AG08395 (cell line): Measurements from ENCODE around the gene LAMA1.
A peak's percentile ranks its signal among the peaks of the same experiment; 100 is the strongest.

Experiments
- DNase-seq: peaks from one replicate; pipeline ENCODE4 v3.0.0; 2012; ENCODE audit warnings: mixed read lengths, low spot score

The LAMA1 gene

DNA sequence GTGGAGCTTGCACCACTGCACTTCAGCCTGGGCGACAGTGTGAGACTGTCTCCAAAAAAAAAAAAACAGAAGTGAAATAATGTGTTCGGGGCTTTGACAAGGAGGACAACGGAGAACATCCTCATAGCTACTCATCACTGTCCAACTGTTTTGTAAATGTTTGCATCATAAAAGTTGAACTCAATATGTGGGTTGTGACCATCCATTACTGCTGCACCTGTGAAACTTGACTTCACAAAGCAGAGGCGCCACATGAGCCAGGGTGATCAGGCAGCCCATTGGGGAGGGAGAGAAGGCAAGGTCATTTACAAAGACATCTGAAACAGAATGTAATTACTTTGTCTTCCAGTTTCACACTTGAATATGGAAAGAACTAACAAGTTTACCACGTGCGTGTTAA, 61.6 kb downstream of the LAMA1 start:
- DNase-seq: no peak

DNA sequence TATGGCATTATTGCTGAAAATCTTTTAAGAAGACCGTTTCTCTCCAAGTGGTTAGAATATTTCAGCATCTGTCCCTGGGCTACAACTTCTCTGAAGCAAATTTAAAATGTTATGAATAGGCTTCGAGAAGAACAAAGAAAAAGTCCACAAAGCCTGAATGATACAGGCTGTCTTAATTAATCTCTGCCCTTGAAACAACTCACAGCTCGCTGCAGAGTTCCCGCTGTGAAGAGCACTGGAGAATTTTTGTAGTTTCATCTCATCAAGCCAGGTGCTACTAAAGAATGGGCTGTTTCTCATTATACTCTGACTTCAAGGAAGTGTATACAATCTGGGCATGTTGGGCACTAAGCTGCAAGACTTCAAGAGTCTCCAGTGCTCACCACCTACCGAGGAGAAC, 67.6 kb downstream of the LAMA1 start:
- DNase-seq: no peak

DNA sequence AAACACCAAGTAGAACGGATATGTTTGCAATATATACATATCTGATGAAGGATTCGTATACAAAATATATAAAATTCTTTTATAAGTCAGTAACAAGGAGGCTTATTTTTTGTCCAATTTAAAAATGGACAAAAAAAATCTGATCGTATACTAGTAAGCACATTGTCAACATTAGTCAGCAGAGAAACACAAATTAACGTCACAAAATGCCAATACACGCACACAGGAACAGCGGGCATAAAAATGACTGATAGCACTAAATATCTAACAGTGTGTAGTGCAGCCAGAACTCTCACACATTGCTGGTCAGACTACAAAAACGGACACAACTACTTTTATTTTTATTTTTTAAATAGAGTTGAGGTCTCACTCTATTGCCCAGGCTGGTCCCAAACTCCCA, 69.5 kb downstream of the LAMA1 start:
- DNase-seq: no peak

DNA sequence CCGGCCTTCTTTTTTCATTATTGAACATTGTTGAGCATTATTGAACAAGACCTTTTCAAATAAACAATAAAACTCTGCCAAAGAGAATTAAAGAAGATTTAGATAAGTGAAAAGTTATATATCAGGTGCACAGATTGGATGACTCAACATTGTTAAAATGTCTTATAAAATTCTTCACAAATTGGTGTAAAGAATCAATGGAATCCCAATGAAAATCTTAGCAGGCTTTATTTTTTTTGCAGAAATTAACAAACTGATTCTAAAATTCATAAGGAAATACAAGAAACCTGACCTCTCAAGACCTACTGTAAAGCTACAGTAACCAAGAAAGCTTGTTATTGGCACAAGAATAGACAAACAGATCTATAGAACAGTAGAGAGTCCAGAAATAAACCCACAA, 70.3 kb downstream of the LAMA1 start:
- no peak for DNase-seq

DNA sequence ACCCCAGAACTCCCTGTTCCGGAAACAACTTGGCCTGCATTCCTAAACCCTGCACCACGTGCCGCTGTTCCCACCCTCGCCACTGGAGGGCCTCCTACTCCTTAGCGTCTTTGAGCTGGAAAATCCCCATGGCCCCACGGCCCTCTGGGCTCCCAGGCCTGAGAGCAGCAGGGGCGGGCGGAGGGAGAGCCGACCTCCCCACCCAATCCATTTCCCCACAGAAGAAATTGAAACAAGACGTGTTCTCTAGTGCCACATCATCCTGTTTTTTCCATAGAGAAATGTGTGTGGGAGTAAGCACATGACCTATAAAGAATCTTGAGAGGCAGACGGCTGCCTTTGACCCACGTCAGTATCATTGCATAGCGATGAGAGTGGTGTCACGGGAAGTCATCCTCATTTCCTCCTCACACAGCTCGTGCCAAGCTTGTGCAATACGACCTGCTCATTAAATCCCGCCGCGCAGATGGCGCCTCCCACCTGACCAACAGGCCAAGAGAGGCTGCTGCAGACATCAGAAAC, 79.2 kb downstream of the LAMA1 start:
- DNase-seq: peak; percentile 89

DNA sequence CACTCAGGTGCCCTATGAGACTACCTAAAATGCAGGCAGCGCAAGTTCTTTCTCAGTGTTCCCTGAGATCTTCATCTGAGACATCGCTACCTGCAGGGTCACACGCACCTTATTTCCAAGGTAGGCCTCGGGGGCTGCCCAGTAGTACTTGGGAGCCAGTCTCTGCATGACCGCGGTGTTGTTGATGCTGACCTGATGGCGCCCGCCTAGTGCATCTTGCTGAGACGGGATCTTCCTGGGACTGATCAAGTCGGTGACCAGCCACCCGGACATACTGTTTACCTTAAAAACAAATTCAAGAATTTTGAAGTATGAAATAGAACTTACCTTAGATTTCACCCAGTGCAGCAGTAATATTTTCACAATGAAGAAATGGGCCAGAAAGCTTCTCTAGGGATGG, 80.1 kb downstream of the LAMA1 start:
- DNase-seq: no peak

DNA sequence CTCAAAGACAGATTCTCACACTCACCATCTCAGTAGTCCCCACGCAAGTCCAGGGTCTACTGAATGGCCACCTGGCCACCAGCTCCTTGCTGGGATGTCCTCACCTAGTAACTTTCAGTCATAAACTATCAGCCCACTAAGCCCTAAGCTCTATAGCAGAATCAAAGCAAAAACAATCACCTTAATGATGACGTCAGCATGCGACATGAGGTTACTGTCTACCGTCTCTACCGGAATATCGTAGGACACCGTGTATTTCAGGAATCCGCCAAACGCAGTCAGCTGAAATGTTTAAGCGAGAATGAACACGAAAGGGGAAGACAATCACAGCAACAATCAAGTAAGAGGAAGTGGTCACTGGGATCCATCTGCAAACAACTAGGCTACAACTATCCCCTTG, 81.8 kb downstream of the LAMA1 start:
- no peak for DNase-seq

DNA sequence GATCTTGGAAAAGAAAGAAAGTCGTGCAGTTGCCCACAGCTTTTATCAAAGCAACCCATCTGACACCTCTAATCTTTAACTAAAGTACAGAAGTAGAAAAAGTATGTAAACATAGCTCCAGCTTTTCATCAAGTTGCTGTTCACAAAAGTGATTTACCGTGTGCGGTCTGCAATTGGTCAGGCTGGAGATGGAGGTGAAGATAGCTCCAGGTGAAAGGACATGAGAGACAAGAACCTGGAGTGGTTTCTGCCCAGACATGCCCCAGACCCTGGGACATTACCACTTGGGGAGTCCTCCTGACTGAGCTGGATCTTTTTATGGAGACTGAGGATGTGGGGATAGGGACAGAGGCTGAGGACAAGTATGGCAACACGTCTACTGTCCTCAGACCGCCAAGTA, 82.7 kb downstream of the LAMA1 start:
- no peak for DNase-seq

DNA sequence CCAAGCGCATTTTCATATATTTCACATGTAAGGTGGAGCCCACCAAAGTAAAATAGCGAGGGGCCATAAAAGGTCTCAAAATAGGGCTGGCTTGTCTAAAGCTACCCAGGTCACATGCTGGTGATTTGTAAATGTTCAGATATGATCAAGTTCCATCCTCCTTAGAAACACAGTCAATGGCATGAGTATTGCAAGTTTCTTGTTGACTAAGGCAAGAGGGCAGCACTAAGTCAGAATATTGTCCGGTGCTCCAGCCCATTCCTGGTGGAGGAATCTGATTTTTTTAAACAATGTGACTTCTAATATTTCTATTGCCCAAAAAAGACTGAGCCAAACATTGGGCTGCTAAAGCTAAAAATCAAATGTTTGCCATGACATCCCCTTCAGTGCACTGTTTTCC, 85.1 kb downstream of the LAMA1 start:
- DNase-seq: no peak

DNA sequence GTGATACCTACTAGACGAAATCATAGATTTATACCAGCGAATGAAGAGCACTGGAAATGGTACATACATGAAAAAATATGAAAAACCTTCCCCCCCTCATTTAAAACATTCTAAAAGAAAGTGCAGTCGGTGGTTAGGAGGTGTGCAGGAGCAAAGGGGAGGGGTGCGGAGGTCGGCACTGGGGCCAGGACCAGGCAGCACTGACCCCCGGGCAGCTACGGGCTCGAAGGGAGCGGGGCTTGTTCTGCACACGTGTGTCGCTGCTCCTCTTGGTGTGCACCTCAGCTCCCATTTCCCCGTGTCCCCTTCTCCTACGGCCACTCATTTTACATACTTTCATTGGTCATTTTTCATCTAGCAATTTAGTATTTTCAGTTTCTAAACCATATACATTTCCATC, 89.0 kb downstream of the LAMA1 start:
- no peak for DNase-seq

DNA sequence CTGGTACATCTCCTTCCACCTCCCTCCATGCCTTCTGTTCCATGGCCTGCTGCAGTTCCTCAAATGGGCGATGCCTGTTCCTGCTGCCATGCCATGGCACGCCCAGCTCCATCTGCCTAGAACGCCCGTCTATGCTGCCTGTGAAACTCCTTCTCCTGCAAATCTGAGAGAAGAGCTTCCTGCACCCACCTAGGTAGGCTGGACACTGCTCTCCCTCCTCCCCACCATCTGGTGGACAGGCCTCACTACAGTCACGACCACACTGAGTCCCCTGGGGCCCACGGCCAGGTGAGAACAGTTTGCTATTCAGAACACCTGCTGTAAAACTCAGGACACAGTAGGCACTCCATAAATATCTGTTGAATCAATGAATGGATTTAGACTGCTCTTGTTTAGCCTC, 92.4 kb downstream of the LAMA1 start:
- DNase-seq: no peak

DNA sequence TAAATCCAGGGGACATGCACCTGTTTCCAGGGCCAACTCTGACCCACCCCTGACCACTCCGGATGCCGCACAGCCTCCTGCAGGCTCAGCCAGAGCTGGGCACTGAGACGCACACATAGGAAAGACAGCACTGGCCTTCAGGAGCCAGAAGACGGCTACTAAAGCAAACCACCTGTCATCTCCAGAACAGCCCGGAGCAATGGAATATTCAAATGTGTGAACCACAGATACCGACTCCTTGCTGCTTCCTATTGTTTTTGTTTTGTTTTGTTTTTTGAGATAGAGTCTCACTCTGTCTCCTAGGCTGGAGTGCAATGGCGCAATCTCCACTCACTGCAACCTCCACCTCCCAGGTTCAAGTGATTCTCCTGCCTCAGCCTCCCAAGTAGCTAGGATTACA, 94.0 kb downstream of the LAMA1 start:
- no peak for DNase-seq

DNA sequence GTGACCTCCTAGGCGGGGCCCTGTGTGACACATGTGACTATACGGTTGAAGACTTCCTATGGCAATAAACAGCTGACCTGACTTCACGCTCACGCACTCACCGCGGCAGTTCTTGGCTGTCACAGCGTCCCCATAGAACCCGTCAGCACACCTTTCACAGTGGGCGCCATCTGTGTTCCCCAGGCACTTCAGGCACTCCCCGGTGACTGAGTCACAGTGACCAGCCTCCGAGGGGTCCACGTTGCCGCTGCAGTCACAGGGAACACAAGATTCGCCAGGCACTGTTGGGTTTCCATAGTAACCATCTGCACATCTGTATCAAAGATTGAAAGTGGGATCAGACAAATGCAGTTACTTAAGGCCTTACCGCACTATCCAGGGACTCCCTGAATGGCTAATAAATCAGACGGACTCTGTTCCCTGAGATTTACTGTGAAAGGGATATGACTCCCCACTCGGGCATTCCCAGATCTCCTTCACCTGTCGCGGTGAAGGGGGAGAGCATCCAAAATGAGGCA, 94.5 kb downstream of the LAMA1 start:
- DNase-seq: no peak

DNA sequence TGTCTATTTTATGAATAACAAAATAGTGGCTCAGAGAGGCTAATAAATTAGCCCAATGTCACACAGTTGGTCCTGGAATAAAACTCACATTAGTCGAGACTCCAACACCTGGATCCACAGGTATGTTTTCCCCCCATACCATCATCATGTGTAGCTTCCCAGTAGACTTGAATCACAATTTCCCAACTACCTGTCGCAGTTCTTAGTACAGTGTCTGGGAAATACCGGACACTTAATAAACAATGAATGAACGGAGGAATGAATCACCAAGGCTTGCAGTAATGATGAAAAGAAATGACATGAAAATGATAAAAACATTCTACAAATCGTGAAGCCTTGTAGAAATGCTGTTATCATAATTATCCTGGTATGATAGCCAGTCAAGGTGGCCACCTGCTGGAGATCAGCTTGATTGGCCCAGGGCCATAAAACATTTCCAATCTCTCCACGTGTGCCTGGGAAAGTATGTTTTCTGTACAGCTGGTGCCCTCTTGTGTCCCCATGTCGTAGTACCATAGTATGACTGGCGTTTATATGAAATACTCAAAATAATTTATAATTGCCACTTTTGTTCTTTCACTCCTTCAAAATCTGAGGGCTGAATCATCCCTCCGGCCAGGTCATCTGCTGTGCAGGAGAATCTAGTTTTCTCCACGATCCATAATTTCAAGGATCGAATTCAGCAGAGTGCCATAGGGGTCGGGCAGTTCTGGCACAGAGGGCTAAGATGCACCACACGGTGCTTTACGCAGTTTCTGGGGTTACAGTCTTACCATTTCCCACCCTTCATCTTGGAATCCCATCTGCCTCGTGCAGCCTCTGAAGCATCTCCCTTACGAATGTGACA, 95.4 kb downstream of the LAMA1 start:
- DNase-seq: peak; percentile 38

DNA sequence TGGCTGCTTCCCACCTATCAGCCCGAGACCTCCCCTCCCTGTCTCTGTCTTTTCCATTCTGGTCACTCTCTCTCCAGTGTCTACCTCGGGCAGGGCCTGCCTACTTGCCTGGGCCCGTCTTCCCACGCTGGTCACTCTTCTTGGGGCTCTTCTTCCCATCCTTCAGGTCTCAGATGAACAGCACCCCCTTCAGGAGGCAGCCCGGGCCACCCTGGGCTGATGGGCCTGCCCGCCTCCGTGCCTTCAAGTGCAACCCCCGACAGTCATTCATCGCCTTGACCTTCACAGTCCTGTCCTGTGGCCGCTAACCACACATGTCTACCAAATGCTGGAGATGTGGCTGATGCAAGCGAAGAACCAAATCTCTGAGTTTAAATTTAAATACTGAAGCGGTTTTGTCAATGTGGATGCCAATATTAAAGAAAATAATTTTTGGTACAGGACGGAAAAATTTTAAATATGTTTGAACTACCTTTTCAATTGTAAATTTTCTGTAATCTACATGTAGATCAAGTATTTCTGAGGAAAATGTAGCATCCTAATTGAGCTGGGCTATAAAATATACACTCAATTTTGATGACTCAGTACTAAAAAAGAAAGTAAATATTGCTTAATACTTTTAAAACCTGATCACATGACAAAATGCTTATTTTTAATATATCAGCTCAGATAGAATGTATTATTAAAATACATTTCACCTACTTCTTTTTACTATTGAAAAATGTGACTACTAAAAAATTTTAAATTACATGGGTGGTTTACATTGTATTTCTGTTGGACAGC, 96.4 kb downstream of the LAMA1 start:
- no peak for DNase-seq

DNA sequence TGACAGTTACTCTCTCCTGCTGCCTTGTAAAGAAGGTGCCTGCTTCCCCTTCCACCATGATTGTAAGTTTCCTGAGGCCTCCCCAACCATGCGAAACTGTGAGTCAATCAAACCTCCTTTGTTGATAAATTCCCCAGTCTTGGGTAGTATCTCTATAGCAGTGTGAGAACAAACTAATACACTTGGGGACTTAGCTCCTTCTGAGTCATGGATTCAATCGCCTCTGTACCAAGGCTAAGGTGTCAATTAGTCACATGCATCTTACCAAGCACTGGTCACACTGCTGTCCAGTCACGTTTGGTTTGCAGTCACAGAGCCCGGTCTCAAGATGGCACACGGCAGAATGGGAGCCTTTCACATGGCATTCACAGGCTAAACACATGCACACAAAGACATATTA, 100.6 kb downstream of the LAMA1 start:
- DNase-seq: no peak

DNA sequence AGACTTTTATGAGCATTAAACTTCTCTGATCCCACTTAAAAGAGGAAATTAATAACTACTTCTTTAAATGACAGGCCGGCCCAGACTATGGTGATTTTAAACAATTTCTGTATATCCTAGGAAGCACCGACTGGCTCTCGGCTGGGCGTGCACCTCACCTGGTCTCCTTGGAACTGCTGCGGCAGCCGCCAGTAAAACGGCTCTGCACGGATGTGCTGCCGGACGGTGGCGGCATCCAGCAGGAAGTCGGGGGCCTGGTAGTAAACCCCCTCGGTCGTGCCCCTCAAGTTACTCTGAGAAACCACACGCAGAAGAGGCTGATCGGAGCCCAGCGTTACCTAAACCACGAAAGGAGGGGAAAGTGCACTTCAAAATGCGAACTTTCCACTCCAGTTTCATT, 106.5 kb downstream of the LAMA1 start:
- DNase-seq: no peak

DNA sequence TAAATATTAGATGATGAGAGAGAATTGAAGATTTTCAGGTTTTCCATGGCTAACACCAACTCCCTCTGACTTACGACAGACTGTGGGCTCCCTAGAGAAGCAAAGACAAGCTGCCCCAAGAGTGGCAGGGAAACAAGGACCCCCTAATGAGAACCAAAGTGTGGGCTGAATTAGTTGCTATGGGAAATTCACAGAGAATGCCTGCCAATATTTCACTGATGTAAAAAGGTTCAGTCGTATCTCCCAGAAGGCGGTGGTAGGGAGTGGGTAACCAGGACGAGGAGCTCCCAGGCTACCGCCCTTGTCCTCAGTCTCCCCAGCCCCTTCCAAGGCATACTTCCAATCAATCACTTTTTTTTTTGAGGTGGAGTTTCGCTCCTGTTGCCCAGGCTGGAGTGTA, 113.6 kb downstream of the LAMA1 start:
- DNase-seq: no peak

DNA sequence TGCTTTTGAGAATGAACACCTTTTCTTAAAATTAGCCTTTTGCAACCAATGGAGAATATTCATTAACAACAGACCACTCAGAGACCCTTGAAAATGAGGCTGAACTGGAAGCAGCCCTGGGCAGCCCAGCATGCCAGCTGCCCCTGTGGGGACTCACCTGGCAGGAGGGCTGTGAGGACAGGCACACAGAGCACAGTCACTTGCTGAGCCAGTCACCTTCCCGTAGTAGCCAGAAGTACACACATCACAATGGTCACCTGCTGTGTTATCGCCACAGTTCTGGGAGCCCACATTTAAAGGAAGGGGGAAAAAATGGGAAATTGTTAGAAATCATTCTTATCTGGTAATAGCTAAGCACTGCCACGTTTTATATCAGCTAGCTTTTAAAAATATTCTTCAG, 115.5 kb downstream of the LAMA1 start:
- DNase-seq: no peak

DNA sequence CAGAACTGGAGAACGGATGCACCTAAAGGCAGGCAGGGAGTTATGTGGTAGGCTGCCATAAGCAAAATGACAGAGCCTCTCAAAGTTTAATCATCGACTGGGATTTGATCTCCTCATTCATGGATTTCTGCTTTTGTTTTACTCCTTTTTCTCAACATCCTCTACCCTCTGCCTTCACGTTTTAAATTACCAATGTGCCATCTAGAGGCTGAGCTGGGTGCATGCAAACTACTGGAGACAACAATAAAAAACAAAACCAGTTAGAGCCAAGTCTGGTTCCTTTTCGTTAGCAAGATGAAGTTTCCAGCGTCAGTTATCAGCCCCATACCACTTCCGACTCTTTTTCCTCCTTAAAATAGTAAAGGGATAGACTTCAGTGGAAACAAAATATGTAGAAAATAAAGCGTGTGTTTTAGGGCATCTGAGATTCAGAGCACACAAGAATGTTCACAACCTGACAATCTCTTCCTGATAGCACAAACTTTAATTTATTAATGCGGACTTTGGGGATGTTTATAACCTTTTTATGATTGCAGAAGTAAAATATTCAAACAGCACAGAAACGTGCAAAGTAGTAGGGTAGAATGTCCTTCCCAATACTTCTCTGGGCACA, 117.0 kb downstream of the LAMA1 start:
- DNase-seq: peak; percentile 58

DNA sequence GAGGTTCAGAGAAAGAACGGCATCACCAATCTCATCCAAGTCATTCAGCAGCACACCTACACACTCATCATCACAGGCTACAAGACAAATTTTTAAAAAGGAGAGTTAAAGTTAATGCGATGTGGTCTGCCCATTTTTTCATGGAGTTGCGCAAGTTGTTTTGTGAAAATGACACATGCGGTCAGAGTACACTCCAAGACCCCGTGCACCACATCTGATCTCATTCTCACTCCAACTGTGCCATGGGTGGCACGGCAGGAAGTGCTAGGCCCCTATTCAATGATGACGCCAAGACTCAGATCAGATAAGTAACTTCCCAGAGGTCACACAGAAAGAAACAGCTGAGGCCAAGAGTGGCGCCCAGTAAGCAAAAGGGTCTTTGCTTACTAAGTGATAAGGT, 119.8 kb downstream of the LAMA1 start:
- peak; percentile 46 for DNase-seq

DNA sequence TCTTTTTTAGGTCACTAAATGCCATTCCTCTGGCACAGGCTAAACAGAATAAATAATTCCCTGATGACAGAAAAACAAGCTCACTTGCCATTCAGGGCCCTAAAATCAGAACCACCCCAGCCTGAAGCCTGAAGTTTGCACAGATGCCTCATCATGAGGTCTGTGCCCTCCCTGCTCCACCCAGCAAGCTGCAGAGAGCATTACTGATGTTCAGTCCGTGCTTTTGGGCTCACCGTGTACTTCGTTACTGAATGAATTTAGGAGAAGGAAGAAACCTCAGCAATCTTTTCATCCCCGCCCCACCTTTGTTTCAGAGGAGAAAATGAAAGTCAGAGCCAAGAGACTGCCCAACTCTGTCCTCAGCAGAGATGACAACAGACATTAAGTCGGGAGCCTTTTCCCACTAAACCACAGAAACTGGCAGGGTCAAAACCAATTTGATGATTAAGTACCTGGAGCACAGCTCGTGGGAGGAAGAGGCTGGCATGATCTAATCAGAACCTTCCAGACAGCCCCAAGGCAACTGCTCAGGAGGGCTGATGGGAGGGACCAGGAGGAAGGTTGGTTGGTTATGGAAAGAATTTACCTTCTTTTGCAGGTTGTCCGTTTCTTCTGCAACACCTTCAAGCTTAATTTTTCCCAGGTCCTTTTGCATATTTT, 122.7 kb downstream of the LAMA1 start:
- peak; percentile 27 for DNase-seq
